NOMO-1 (cell line): ENCODE data around the gene RALGDS.

Experiments
- DNase-seq, 2 experiments: peaks; one replicate each; lab custom pipeline; 2025; ENCODE audit not compliant: unreplicated experiment in 2 of 2; lab: John Stamatoyannopoulos, UW

Gene RALGDS

GRCh38 chr9:133057553-133057952 is 63.5 kb downstream of the RALGDS start:
- no peak for DNase-seq

DNA sequence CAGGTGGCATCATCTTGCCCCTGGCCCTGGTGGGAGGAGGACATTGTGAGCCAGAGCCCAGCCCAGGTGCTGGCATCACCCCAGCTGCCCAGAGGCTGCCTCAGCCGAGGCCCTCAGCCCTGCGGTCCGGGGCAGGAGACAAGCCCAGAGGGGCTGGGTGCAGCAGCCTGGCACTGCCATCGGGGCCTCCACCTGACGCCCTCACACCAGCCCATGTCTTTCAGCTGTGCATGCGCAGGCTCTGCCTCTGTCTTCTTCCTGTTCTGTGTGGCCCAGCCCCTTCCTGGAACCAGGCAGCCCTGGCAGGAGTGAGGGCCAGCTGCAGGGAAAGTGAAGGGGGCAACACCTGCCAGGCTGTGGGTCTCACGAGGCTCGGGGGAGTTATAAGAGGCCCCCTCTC is 64.0 kb downstream of the RALGDS start:
- no peak for DNase-seq

GRCh38 chr9:133056533-133056932 is 64.5 kb downstream of the RALGDS start:
- DNase-seq: no peak

DNA sequence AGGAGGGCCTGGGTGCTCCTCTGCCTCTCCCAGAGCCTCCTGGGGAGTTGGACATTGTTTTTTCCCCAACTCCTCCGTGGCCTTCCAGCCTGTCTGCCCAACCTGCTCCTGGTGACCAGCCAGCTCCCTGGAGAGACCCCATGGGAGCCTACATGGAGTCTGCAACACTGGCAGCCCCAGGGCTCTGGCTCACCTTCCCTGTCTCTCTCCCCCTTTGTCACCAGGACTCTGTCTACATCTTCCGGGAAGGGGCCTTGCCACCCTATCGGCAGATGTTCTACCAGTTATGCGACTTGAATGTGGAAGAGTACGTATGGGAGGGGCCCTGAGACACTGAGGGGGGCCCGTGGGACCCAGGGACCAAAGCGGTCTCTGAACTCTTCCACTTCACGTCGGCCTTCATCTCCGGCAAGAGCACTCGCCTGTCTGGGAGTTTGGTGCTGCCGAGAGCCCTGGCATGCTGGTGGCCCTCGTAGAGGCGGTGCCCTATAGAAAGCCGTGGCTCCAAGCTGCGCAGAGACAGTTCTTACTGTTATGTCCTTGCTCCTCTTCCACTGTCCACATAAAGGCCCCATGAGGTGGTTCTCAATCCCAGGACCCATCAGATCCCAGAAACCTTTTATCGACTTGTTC is 65.1 kb downstream of the RALGDS start:
- no peak for DNase-seq

DNA sequence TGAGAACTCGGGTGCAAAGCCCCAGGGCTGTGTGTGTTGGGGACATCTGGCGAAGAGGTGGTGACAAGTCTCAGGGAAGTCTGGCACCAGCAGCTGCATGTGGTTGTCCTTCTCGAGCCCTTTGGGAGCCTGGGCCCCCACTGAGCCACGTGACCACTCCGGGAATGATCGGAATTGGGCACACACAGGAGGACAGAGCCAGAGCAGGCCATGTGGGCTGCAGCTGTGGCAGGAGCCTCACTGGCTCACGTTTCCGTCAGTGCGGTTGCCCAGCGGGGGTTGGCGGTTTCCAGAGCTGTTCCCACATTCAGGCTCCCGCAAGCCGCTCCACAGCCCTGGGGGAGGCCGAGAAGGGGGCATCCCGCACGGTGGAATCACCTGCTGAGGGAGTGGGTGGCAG is 66.1 kb downstream of the RALGDS start:
- no peak for DNase-seq

DNA sequence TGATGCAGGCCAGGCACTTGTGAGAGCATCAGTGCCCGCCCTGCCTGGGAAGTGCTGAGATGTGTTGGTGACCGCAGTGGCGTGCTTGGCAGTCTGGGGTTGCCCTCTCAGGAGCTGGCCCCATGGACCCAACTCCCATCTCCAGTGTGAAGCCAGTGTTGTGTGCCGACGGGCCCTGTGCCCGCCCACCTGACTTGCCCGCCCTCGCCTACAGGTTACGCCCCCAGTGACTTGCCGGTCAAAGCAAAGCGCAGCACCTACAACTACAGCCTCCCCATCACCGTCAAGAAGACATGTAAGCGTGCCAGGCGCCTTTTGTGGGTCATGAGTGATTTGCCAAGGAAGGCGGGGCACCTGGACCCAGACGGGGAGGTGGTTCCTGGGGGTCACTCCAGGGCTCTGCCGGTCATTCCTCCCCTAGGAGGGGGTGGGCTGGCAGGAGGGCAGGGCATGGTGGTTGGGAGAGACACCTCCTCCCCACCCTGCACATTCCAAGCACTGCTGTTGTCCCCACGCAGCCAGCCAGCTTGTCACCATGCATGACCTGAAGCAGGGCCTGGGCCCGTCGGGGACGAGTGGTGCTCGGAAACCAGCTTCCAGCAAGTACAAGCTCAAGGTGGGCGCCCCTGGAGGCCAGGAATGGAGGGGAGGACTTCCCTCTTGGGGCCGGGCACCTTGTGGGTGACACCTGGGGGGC is 66.7 kb downstream of the RALGDS start:
- no peak for DNase-seq

- no peak for DNase-seq
Observed at GRCh38 chr9:133051966-133052539, 69.0 kb downstream of the RALGDS start.

DNA sequence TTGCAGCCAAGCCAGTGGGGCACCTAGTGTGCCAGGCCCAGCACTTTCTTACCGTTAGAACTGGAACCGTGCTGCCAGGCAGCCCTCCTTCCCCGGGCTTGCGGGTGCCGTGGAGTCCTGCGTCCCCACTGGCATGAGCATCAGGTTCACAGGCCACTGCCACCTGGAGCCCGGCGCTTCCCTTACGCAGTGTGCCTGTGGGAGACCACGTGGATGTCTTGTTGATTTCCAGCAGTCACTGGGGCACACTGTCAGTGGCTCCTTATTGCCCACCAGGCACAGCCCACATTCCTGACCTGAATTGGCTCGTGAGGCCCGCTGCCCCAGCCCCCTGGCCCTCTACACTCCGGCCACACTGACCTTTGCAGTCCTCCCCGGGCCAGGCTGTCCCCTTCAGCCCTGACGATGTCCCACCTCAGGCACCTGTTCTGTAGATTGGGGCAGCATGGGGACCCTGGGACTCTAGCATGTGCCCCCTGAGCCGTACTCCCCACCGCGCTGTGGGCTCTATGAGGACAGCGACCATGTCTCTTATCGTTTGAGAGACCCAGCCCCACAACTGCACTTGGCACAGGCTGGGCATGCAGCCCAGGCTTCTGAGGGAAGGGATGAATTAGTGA is 69.6 kb downstream of the RALGDS start:
- DNase-seq: no peak

DNA sequence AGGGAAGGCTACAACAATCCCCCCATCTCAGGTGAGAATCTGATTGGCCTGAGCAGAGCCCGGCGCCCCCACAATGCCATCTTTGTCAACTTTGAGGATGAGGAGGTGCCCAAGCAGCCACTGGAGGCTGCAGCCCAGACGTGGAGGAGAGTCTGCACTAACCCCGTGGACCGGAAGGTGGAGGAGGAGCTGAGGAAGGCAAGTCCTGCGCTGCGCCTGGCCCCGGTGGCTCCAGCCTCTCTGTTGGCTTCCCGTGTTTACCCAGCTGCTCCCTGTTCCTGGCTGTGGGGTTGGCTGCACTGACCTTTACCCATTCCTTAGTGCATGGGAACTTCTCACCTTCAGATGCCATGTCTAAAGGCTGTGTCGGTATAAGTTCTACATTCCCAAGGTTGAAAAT is 70.3 kb downstream of the RALGDS start:
- no peak for DNase-seq

GRCh38 chr9:133050142-133050541 is 70.9 kb downstream of the RALGDS start:
- DNase-seq: no peak

- DNase-seq: no peak
Observed at GRCh38 chr9:133049043-133049442, 72.0 kb downstream of the RALGDS start.

- no peak for DNase-seq
Observed at GRCh38 chr9:133048595-133048994, 72.4 kb downstream of the RALGDS start.
